HG02885 (cell line): Measurements from ENCODE around the gene GFY.

Source experiments
- ATAC-seq: cut with Tn5 transposase; IDR thresholded peaks from one replicate; pipeline ENCODE4 v1.9.1; 2021; ENCODE audit warnings: mild to moderate bottlenecking; ENCODE audit not compliant: unreplicated experiment, poor library complexity

The GFY gene

GRCh38 chr19:49425178-49425577 is at the start of gene GFY:
GFY (plus strand) TSS chr19:49425388; CDS start chr19:49426431, 1,043 bp downstream.
- ATAC-seq, result no peak

- ATAC-seq, result no peak
Measured at GRCh38 chr19:49378512-49378911, 46.7 kb upstream of the GFY start.

- no peak for ATAC-seq
Measured at GRCh38 chr19:49380391-49380790, 44.8 kb upstream of the GFY start.

GRCh38 chr19:49382639-49383038 is 42.5 kb upstream of the GFY start:
- no peak for ATAC-seq

- no peak for ATAC-seq
Measured at GRCh38 chr19:49383599-49383998, 41.6 kb upstream of the GFY start.

GRCh38 chr19:49387936-49388372 is 37.2 kb upstream of the GFY start, which contains the start of gene KASH5:
KASH5 (plus strand) TSS chr19:49388249; CDS start chr19:49390884, 2,635 bp downstream.
- ATAC-seq, result no peak

GRCh38 chr19:49389406-49389805 is 35.8 kb upstream of the GFY start:
- no peak for ATAC-seq

- no peak for ATAC-seq
Measured at GRCh38 chr19:49390131-49390928, 34.9 kb upstream of the GFY start.

- ATAC-seq, result no peak
Measured at GRCh38 chr19:49390929-49391359, 34.2 kb upstream of the GFY start.

- ATAC-seq, result no peak
Measured at GRCh38 chr19:49391581-49392399, 33.4 kb upstream of the GFY start.

GRCh38 chr19:49393881-49394280 is 31.3 kb upstream of the GFY start:
- ATAC-seq, result no peak

GRCh38 chr19:49395581-49396407 is 29.4 kb upstream of the GFY start:
- ATAC-seq, result no peak

GRCh38 chr19:49396738-49397505 is 28.3 kb upstream of the GFY start:
- no peak for ATAC-seq

- no peak for ATAC-seq
Measured at GRCh38 chr19:49398001-49398615, 27.1 kb upstream of the GFY start.

GRCh38 chr19:49398931-49399330 is 26.3 kb upstream of the GFY start:
- ATAC-seq, result no peak

GRCh38 chr19:49400029-49400428 is 25.2 kb upstream of the GFY start:
- no peak for ATAC-seq

- no peak for ATAC-seq
Measured at GRCh38 chr19:49403404-49404187, 21.6 kb upstream of the GFY start.

- ATAC-seq, result no peak
Measured at GRCh38 chr19:49407079-49407478, 18.1 kb upstream of the GFY start.
